ENCODE data around the gene TMCC3.

DNA sequence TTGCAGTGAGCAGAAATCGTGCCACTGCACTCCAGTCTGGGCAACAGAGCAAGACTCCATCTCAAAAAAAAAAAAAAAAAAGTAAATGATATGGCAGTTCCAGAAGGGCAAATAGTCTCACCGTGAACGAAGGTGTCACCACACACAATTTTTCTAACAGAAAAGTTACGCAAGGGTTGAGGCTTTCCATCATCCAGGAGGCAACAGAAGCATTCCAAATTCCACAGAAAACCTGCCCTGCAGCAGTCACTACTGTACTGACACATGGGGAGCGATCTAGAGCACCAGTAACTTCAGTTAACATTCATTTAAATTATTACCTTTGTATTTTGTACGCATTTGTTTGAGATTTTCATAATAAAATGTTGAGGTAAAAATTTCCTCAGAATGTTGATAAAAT is 24.8 kb downstream of the TMCC3 start:
- TF ChIP-seq, protein P1, sequence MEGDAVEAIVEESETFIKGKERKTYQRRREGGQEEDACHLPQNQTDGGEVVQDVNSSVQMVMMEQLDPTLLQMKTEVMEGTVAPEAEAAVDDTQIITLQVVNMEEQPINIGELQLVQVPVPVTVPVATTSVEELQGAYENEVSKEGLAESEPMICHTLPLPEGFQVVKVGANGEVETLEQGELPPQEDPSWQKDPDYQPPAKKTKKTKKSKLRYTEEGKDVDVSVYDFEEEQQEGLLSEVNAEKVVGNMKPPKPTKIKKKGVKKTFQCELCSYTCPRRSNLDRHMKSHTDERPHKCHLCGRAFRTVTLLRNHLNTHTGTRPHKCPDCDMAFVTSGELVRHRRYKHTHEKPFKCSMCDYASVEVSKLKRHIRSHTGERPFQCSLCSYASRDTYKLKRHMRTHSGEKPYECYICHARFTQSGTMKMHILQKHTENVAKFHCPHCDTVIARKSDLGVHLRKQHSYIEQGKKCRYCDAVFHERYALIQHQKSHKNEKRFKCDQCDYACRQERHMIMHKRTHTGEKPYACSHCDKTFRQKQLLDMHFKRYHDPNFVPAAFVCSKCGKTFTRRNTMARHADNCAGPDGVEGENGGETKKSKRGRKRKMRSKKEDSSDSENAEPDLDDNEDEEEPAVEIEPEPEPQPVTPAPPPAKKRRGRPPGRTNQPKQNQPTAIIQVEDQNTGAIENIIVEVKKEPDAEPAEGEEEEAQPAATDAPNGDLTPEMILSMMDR (conservative IDR thresholded peaks at IDR 0.05; ENCODE audit: low read depth, low read length) = no peak
- TF ChIP-seq EZH2 (IDR thresholded peaks at IDR 0.05; ENCODE audit: borderline replicate concordance, low read depth, low read length, poor library complexity, severe bottlenecking) = no peak
